ENCODE results near the gene FAM168A. TPM values are rescaled to one million over a fixed set of nuclear protein-coding genes. Genes with fewer than 3 reads are reported as not detected.

FAM168A gene
- total and polyA plus RNA-seq, 9 of the 15 experiments (the other 6 are each of a cell fraction or from before 2014, with no cell fraction given): 0.44 to 7.2 (median 2.9) TPM

GRCh38 chr11:73391665-73392064, 206.2 kb downstream of the FAM168A start:
- TF ChIP-seq ILK (tag; IDR thresholded peaks at IDR 0.05; ENCODE audit: borderline replicate concordance, low read depth): no peak
- TF ChIP-seq TEAD4 (IDR thresholded peaks at IDR 0.05; ENCODE audit: low read length): no peak
- no peak for TF ChIP-seq TEAD4 (CRISPR knock-in tag; IDR thresholded peaks at IDR 0.05; ENCODE audit: borderline replicate concordance)
- TF ChIP-seq, protein P1, sequence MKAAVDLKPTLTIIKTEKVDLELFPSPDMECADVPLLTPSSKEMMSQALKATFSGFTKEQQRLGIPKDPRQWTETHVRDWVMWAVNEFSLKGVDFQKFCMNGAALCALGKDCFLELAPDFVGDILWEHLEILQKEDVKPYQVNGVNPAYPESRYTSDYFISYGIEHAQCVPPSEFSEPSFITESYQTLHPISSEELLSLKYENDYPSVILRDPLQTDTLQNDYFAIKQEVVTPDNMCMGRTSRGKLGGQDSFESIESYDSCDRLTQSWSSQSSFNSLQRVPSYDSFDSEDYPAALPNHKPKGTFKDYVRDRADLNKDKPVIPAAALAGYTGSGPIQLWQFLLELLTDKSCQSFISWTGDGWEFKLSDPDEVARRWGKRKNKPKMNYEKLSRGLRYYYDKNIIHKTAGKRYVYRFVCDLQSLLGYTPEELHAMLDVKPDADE (conservative IDR thresholded peaks at IDR 0.05; ENCODE audit: control insufficient read depth, low read depth, low read length): no peak
- no peak for TF ChIP-seq MYNN (IDR thresholded peaks at IDR 0.05)
- TF ChIP-seq MYNN (CRISPR knock-in tag; IDR thresholded peaks at IDR 0.05): no peak
- TF ChIP-seq RBBP5 (IDR thresholded peaks at IDR 0.05; ENCODE audit: borderline replicate concordance, insufficient read depth, low read length, poor library complexity, severe bottlenecking): no peak
- no peak for TF ChIP-seq ZNF274 (IDR thresholded peaks at IDR 0.05; ENCODE audit: borderline replicate concordance, low read depth, low read length)
- TF ChIP-seq, protein P2, sequence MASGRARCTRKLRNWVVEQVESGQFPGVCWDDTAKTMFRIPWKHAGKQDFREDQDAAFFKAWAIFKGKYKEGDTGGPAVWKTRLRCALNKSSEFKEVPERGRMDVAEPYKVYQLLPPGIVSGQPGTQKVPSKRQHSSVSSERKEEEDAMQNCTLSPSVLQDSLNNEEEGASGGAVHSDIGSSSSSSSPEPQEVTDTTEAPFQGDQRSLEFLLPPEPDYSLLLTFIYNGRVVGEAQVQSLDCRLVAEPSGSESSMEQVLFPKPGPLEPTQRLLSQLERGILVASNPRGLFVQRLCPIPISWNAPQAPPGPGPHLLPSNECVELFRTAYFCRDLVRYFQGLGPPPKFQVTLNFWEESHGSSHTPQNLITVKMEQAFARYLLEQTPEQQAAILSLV (tag; IDR thresholded peaks at IDR 0.05): no peak
- no peak for TF ChIP-seq ELF4 (CRISPR knock-in tag; IDR thresholded peaks at IDR 0.05)
- no peak for TF ChIP-seq ZNF584 (CRISPR knock-in tag; IDR thresholded peaks at IDR 0.05; ENCODE audit: low read depth)
- POLR2A ChIA-PET: no interaction called here

More at GRCh38 chr11:73391665-73392064, 206.2 kb downstream of the FAM168A start:
- intact Hi-C loops (cut with micrococcal nuclease): loop anchor here (2.0 kb wide), 1 partner anchor 15 kb away; the partner anchor contains the start of gene RELT
- in situ Hi-C loops (cut with MboI): loop anchor here (5.0 kb wide), 2 partner anchors 39 to 84 kb away; partner anchors contain the start of gene ARHGEF17
- Histone ChIP-seq H3K4me1 (replicated peaks in 1 of 2; ENCODE audit: control insufficient read depth in 2 of 2, insufficient read depth in 2 of 2, low read length in 2 of 2) (peaks cover 1 to 58% of the 10 kb centered on the region in 2 experiments), H3K4me2 (ENCODE audit: insufficient read depth, low read length) (no peak overlapping the region), H3K4me3 (no peak overlapping the region), H3K79me2 (ENCODE audit: control insufficient read depth, insufficient read depth, low read length) (peaks cover 18% of the 10 kb centered on the region), H3K27me3 (ENCODE audit: control insufficient read depth in 2 of 2, insufficient read depth in 2 of 2, low read length in 2 of 2) (no peaks in the 10 kb centered on the region), H3K36me3 (ENCODE audit: control insufficient read depth, insufficient read depth, low read length) (peaks cover 74% of the 10 kb centered on the region; the same call in 2 of the 3 replicates), H3K9me3 (replicated peaks; ENCODE audit: control insufficient read depth, insufficient read depth, low read depth, low read length) (no peaks in the 10 kb centered on the region), H4K20me1 (replicated peaks; ENCODE audit: control insufficient read depth, insufficient read depth, low read length) (peaks cover 26% of the 10 kb centered on the region), H3K9me1 (ENCODE audit: control insufficient read depth, insufficient read depth, low read length) (peaks cover 6% of the 10 kb centered on the region), H3K27ac (ENCODE audit: extremely low read depth, low read depth, low read length) (no peak overlapping the region), H2AFZ (ENCODE audit: low read depth, low read length) (no peak overlapping the region), H3K9ac (ENCODE audit: insufficient read depth in 1 of 2, low read depth in 2 of 2, low read length in 2 of 2) (no peak overlapping the region; a peak in 1 of 4 replicates)
- no peak for ATAC-seq
- 94% methylated on average over 5 of the region's 10 CpGs for WGBS (ENCODE audit: insufficient coverage, low coverage, missing lambda C conversion rate)
- DNase-seq (ENCODE audit: extremely low read depth in 1 of 4, low spot score in 3 of 4): no peak
- FAIRE-seq: no peak
- CTCF ChIA-PET (ENCODE audit: low intra/inter-chr PET ratio): interaction anchor here (4.0 kb wide), 1 partner anchor 41 kb away, joined by 51 read pairs; no protein-coding TSS in a partner anchor
- BruUV-seq (replicated peaks): no TSS peak
